Measurements from ENCODE around the gene ALKAL2. TPM values are rescaled to one million over a fixed set of nuclear protein-coding genes. Genes with fewer than 3 reads are reported as not detected.

Gene ALKAL2
- total and polyA plus RNA-seq, 2 of the 13 experiments (the other 11 are each of a cell fraction or from before 2014, with no cell fraction given), result 0.22 to 1.7 TPM

- TF ChIP-seq NPAS2 (CRISPR knock-in tag; IDR thresholded peaks at IDR 0.05; ENCODE audit: borderline replicate concordance) (no peak), ZNF773 (CRISPR knock-in tag; IDR thresholded peaks at IDR 0.05; ENCODE audit: borderline replicate concordance) (no peak), ARID5B (CRISPR knock-in tag; IDR thresholded peaks at IDR 0.05) (peak; percentile 79), SOX6 (IDR thresholded peaks at IDR 0.05) (no peak), SOX6 (CRISPR knock-in tag; IDR thresholded peaks at IDR 0.05) (peak; percentile 55), HOMEZ (CRISPR knock-in tag; IDR thresholded peaks at IDR 0.05; ENCODE audit: low read depth) (peak; percentile 89), ZBTB4 (CRISPR knock-in tag; IDR thresholded peaks at IDR 0.05; ENCODE audit: borderline replicate concordance) (peak; percentile 81; the same call in 1 of the 2 replicates), HIVEP1 (CRISPR knock-in tag; IDR thresholded peaks at IDR 0.05) (0 out of 2 replicates have a peak, but pooled peaks have one; percentile 39), ZBTB38 (CRISPR knock-in tag; IDR thresholded peaks at IDR 0.05) (0 out of 2 replicates have a peak, but pooled peaks have one; percentile 57), SALL1 (CRISPR knock-in tag; IDR thresholded peaks at IDR 0.05) (0 out of 2 replicates have a peak, but pooled peaks have one; percentile 52), BCL6 (CRISPR knock-in tag; IDR thresholded peaks at IDR 0.05) (peak; percentile 36; the same call in 1 of the 2 replicates), TRIM24 (CRISPR knock-in tag; IDR thresholded peaks at IDR 0.05) (no peak), ZNF296 (CRISPR knock-in tag; conservative IDR thresholded peaks at IDR 0.05) (no peak), MEIS2 (CRISPR knock-in tag; IDR thresholded peaks at IDR 0.05) (no peak), ZNF747 (CRISPR knock-in tag; IDR thresholded peaks at IDR 0.05; ENCODE audit: borderline replicate concordance) (0 out of 2 replicates have a peak, but pooled peaks have one; percentile 32), SAFB2 (CRISPR knock-in tag; IDR thresholded peaks at IDR 0.05; ENCODE audit: borderline replicate concordance, low read depth) (no peak), ZNF3 (CRISPR knock-in tag; IDR thresholded peaks at IDR 0.05) (peak; percentile 83), RBM22 (optimal IDR thresholded peaks at IDR 0.05; ENCODE audit: low read length) (peak; percentile 95), CCDC6 (CRISPR knock-in tag; IDR thresholded peaks at IDR 0.05) (no peak), NR2C2 (CRISPR knock-in tag; IDR thresholded peaks at IDR 0.05; ENCODE audit: borderline replicate concordance) (0 out of 2 replicates have a peak, but pooled peaks have one; percentile 27), HNRNPLL (IDR thresholded peaks at IDR 0.05; ENCODE audit: low read depth, low read length, poor library complexity, severe bottlenecking) (no peak)
Measured at GRCh38 chr2:270861-271260, 17.0 kb downstream of the ALKAL2 start (continued).

Data from HepG2 (cell line).